Measurements from ENCODE around the gene UNC80.

The UNC80 gene

GRCh38 chr2:209933499-209934483 lies 162.2 kb downstream of the UNC80 start:
- no peaks in the 10 kb centered on the region for H3K27me3 ChIP-seq (ENCODE audit: control insufficient read depth in 2 of 2, insufficient read depth in 2 of 2, low read length in 2 of 2)
- H3K9me3 ChIP-seq (ENCODE audit: control insufficient read depth in 2 of 2, low read length in 2 of 2) = no peaks in the 10 kb centered on the region
- no peak overlapping the region for H3K9ac ChIP-seq (ENCODE audit: low read depth in 1 of 2, low read length in 2 of 2)
- H3K4me3 ChIP-seq (ENCODE audit: low read length in 2 of 2) = no peak overlapping the region
- H3K4me1 ChIP-seq (ENCODE audit: control insufficient read depth in 2 of 2, insufficient read depth in 2 of 2, low read length in 2 of 2) = no peaks in the 10 kb centered on the region
- no peaks in the 10 kb centered on the region for H3K36me3 ChIP-seq (ENCODE audit: control insufficient read depth in 2 of 2, insufficient read depth in 2 of 2, low read length in 2 of 2)
- H3K27ac ChIP-seq (ENCODE audit: low read depth in 2 of 2, low read length in 2 of 2) = no peak overlapping the region

GRCh38 chr2:209936106-209936666 lies 164.6 kb downstream of the UNC80 start:
- Histone ChIP-seq H3K36me3 (ENCODE audit: control insufficient read depth in 2 of 2, insufficient read depth in 2 of 2, low read length in 2 of 2) (no peaks in the 10 kb centered on the region), H3K27me3 (ENCODE audit: control insufficient read depth in 2 of 2, insufficient read depth in 2 of 2, low read length in 2 of 2) (no peaks in the 10 kb centered on the region), H3K4me3 (ENCODE audit: low read length in 2 of 2) (no peak overlapping the region), H3K9me3 (ENCODE audit: control insufficient read depth in 2 of 2, low read length in 2 of 2) (no peaks in the 10 kb centered on the region), H3K27ac (ENCODE audit: low read depth in 2 of 2, low read length in 2 of 2) (no peak overlapping the region), H3K9ac (ENCODE audit: low read depth in 1 of 2, low read length in 2 of 2) (no peak overlapping the region), H3K4me1 (ENCODE audit: control insufficient read depth in 2 of 2, insufficient read depth in 2 of 2, low read length in 2 of 2) (no peaks in the 10 kb centered on the region)

GRCh38 chr2:209937893-209938292 lies 166.3 kb downstream of the UNC80 start:
- Histone ChIP-seq H3K27ac (ENCODE audit: low read depth in 2 of 2, low read length in 2 of 2) (no peak overlapping the region), H3K9ac (ENCODE audit: low read depth in 1 of 2, low read length in 2 of 2) (no peak overlapping the region), H3K36me3 (ENCODE audit: control insufficient read depth in 2 of 2, insufficient read depth in 2 of 2, low read length in 2 of 2) (no peaks in the 10 kb centered on the region), H3K9me3 (ENCODE audit: control insufficient read depth in 2 of 2, low read length in 2 of 2) (no peaks in the 10 kb centered on the region), H3K4me1 (ENCODE audit: control insufficient read depth in 2 of 2, insufficient read depth in 2 of 2, low read length in 2 of 2) (no peaks in the 10 kb centered on the region), H3K4me3 (ENCODE audit: low read length in 2 of 2) (no peak overlapping the region), H3K27me3 (ENCODE audit: control insufficient read depth in 2 of 2, insufficient read depth in 2 of 2, low read length in 2 of 2) (no peaks in the 10 kb centered on the region)

GRCh38 chr2:209938906-209939305 lies 167.3 kb downstream of the UNC80 start:
- Histone ChIP-seq H3K4me1 (ENCODE audit: control insufficient read depth in 2 of 2, insufficient read depth in 2 of 2, low read length in 2 of 2) (no peaks in the 10 kb centered on the region), H3K9me3 (ENCODE audit: control insufficient read depth in 2 of 2, low read length in 2 of 2) (no peaks in the 10 kb centered on the region), H3K4me3 (ENCODE audit: low read length in 2 of 2) (no peak overlapping the region), H3K27me3 (ENCODE audit: control insufficient read depth in 2 of 2, insufficient read depth in 2 of 2, low read length in 2 of 2) (no peaks in the 10 kb centered on the region), H3K27ac (ENCODE audit: low read depth in 2 of 2, low read length in 2 of 2) (no peak overlapping the region), H3K36me3 (ENCODE audit: control insufficient read depth in 2 of 2, insufficient read depth in 2 of 2, low read length in 2 of 2) (no peaks in the 10 kb centered on the region), H3K9ac (ENCODE audit: low read depth in 1 of 2, low read length in 2 of 2) (no peak overlapping the region)

- no peak overlapping the region for H3K4me3 ChIP-seq (ENCODE audit: low read length in 2 of 2)
- no peaks in the 10 kb centered on the region for H3K36me3 ChIP-seq (ENCODE audit: control insufficient read depth in 2 of 2, insufficient read depth in 2 of 2, low read length in 2 of 2)
- no peak overlapping the region for H3K9ac ChIP-seq (ENCODE audit: low read depth in 1 of 2, low read length in 2 of 2)
- H3K27ac ChIP-seq (ENCODE audit: low read depth in 2 of 2, low read length in 2 of 2) = no peak overlapping the region
- H3K4me1 ChIP-seq (ENCODE audit: control insufficient read depth in 2 of 2, insufficient read depth in 2 of 2, low read length in 2 of 2) = no peaks in the 10 kb centered on the region
- H3K27me3 ChIP-seq (ENCODE audit: control insufficient read depth in 2 of 2, insufficient read depth in 2 of 2, low read length in 2 of 2) = no peaks in the 10 kb centered on the region
- no peaks in the 10 kb centered on the region for H3K9me3 ChIP-seq (ENCODE audit: control insufficient read depth in 2 of 2, low read length in 2 of 2)
These were observed 169.3 kb downstream of the UNC80 start for GRCh38 chr2:209940936-209941335.

GRCh38 chr2:209942426-209942825 lies 170.8 kb downstream of the UNC80 start:
- H3K27me3 ChIP-seq (ENCODE audit: control insufficient read depth in 2 of 2, insufficient read depth in 2 of 2, low read length in 2 of 2) = no peaks in the 10 kb centered on the region
- no peak overlapping the region for H3K27ac ChIP-seq (ENCODE audit: low read depth in 2 of 2, low read length in 2 of 2)
- no peak overlapping the region for H3K9ac ChIP-seq (ENCODE audit: low read depth in 1 of 2, low read length in 2 of 2)
- H3K9me3 ChIP-seq (ENCODE audit: control insufficient read depth in 2 of 2, low read length in 2 of 2) = no peaks in the 10 kb centered on the region
- no peaks in the 10 kb centered on the region for H3K4me1 ChIP-seq (ENCODE audit: control insufficient read depth in 2 of 2, insufficient read depth in 2 of 2, low read length in 2 of 2)
- no peak overlapping the region for H3K4me3 ChIP-seq (ENCODE audit: low read length in 2 of 2)
- H3K36me3 ChIP-seq (ENCODE audit: control insufficient read depth in 2 of 2, insufficient read depth in 2 of 2, low read length in 2 of 2) = no peaks in the 10 kb centered on the region

GRCh38 chr2:209942936-209943605 lies 171.4 kb downstream of the UNC80 start:
- H3K9ac ChIP-seq (ENCODE audit: low read depth in 1 of 2, low read length in 2 of 2) = no peak overlapping the region
- no peak overlapping the region for H3K4me3 ChIP-seq (ENCODE audit: low read length in 2 of 2)
- H3K4me1 ChIP-seq (ENCODE audit: control insufficient read depth in 2 of 2, insufficient read depth in 2 of 2, low read length in 2 of 2) = no peaks in the 10 kb centered on the region
- no peaks in the 10 kb centered on the region for H3K36me3 ChIP-seq (ENCODE audit: control insufficient read depth in 2 of 2, insufficient read depth in 2 of 2, low read length in 2 of 2)
- no peaks in the 10 kb centered on the region for H3K27me3 ChIP-seq (ENCODE audit: control insufficient read depth in 2 of 2, insufficient read depth in 2 of 2, low read length in 2 of 2)
- no peak overlapping the region for H3K27ac ChIP-seq (ENCODE audit: low read depth in 2 of 2, low read length in 2 of 2)
- no peaks in the 10 kb centered on the region for H3K9me3 ChIP-seq (ENCODE audit: control insufficient read depth in 2 of 2, low read length in 2 of 2)

- Histone ChIP-seq H3K27me3 (ENCODE audit: control insufficient read depth in 2 of 2, insufficient read depth in 2 of 2, low read length in 2 of 2) (no peaks in the 10 kb centered on the region), H3K36me3 (ENCODE audit: control insufficient read depth in 2 of 2, insufficient read depth in 2 of 2, low read length in 2 of 2) (no peaks in the 10 kb centered on the region), H3K9ac (ENCODE audit: low read depth in 1 of 2, low read length in 2 of 2) (no peak overlapping the region), H3K9me3 (ENCODE audit: control insufficient read depth in 2 of 2, low read length in 2 of 2) (no peaks in the 10 kb centered on the region), H3K27ac (ENCODE audit: low read depth in 2 of 2, low read length in 2 of 2) (no peak overlapping the region), H3K4me3 (ENCODE audit: low read length in 2 of 2) (no peak overlapping the region), H3K4me1 (ENCODE audit: control insufficient read depth in 2 of 2, insufficient read depth in 2 of 2, low read length in 2 of 2) (no peaks in the 10 kb centered on the region)
These were observed 172.1 kb downstream of the UNC80 start for GRCh38 chr2:209943776-209944175.

- Histone ChIP-seq H3K9me3 (ENCODE audit: control insufficient read depth in 2 of 2, low read length in 2 of 2) (no peaks in the 10 kb centered on the region), H3K27ac (ENCODE audit: low read depth in 2 of 2, low read length in 2 of 2) (no peak overlapping the region), H3K4me1 (ENCODE audit: control insufficient read depth in 2 of 2, insufficient read depth in 2 of 2, low read length in 2 of 2) (no peaks in the 10 kb centered on the region), H3K27me3 (ENCODE audit: control insufficient read depth in 2 of 2, insufficient read depth in 2 of 2, low read length in 2 of 2) (no peaks in the 10 kb centered on the region), H3K9ac (ENCODE audit: low read depth in 1 of 2, low read length in 2 of 2) (no peak overlapping the region), H3K4me3 (ENCODE audit: low read length in 2 of 2) (no peak overlapping the region), H3K36me3 (ENCODE audit: control insufficient read depth in 2 of 2, insufficient read depth in 2 of 2, low read length in 2 of 2) (no peaks in the 10 kb centered on the region)
These were observed 174.9 kb downstream of the UNC80 start for GRCh38 chr2:209946539-209946938.

- Histone ChIP-seq H3K4me3 (ENCODE audit: low read length in 2 of 2) (no peak overlapping the region), H3K27me3 (ENCODE audit: control insufficient read depth in 2 of 2, insufficient read depth in 2 of 2, low read length in 2 of 2) (no peaks in the 10 kb centered on the region), H3K27ac (ENCODE audit: low read depth in 2 of 2, low read length in 2 of 2) (no peak overlapping the region), H3K9me3 (ENCODE audit: control insufficient read depth in 2 of 2, low read length in 2 of 2) (no peaks in the 10 kb centered on the region), H3K36me3 (ENCODE audit: control insufficient read depth in 2 of 2, insufficient read depth in 2 of 2, low read length in 2 of 2) (no peaks in the 10 kb centered on the region), H3K9ac (ENCODE audit: low read depth in 1 of 2, low read length in 2 of 2) (no peak overlapping the region), H3K4me1 (ENCODE audit: control insufficient read depth in 2 of 2, insufficient read depth in 2 of 2, low read length in 2 of 2) (no peaks in the 10 kb centered on the region)
These were observed 184.6 kb downstream of the UNC80 start for GRCh38 chr2:209956271-209956670.
